ENCODE results near the gene TBC1D8.

Gene TBC1D8

DNA sequence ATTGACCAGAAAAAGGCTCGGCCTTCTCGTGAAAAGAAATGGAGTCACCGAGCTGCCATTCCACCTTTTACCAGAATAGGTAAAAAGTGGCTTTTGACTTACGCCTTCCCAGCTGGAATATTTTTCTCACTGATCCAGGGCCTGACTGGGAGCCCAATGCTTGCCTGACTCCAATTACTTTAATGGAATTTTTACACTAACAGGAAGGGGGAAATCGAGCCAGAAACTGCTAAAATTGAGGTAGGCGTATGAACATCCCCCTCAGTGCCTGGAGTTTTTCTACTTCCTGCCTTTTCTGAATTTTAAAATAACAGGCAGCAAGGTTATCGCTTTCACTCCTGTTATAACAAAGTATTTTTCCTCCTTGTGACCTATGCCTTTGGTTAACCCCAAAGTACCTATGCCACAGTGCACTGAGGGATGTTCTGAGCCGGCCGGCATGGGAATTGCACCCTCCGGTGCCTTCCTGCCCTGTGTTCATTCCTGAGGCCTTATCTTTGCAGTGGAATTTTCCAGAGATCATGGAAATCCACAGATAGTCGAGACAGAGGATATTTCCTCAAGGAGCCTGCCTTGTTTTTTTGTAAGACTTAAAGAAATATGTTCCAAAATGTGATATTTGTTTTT is 167.4 kb downstream of the TBC1D8 start:
- TF ChIP-seq, protein P1, sequence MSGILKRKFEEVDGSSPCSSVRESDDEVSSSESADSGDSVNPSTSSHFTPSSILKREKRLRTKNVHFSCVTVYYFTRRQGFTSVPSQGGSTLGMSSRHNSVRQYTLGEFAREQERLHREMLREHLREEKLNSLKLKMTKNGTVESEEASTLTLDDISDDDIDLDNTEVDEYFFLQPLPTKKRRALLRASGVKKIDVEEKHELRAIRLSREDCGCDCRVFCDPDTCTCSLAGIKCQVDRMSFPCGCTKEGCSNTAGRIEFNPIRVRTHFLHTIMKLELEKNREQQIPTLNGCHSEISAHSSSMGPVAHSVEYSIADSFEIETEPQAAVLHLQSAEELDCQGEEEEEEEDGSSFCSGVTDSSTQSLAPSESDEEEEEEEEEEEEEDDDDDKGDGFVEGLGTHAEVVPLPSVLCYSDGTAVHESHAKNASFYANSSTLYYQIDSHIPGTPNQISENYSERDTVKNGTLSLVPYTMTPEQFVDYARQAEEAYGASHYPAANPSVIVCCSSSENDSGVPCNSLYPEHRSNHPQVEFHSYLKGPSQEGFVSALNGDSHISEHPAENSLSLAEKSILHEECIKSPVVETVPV (CRISPR knock-in tag; IDR thresholded peaks at IDR 0.05), result no peak
- no peak for TF ChIP-seq ISL1 (CRISPR knock-in tag; IDR thresholded peaks at IDR 0.05)
- no peak for TF ChIP-seq PPARA (CRISPR knock-in tag; IDR thresholded peaks at IDR 0.05; ENCODE audit: borderline replicate concordance)
- TF ChIP-seq ZFP3 (CRISPR knock-in tag; IDR thresholded peaks at IDR 0.05), result no peak
- TF ChIP-seq ARNTL (CRISPR knock-in tag; IDR thresholded peaks at IDR 0.05; ENCODE audit: borderline replicate concordance, low read depth), result no peak
- TF ChIP-seq TOX (CRISPR knock-in tag; IDR thresholded peaks at IDR 0.05; ENCODE audit: borderline replicate concordance), result no peak
- TF ChIP-seq ZNF70 (CRISPR knock-in tag; IDR thresholded peaks at IDR 0.05), result no peak
- TF ChIP-seq, protein P2, sequence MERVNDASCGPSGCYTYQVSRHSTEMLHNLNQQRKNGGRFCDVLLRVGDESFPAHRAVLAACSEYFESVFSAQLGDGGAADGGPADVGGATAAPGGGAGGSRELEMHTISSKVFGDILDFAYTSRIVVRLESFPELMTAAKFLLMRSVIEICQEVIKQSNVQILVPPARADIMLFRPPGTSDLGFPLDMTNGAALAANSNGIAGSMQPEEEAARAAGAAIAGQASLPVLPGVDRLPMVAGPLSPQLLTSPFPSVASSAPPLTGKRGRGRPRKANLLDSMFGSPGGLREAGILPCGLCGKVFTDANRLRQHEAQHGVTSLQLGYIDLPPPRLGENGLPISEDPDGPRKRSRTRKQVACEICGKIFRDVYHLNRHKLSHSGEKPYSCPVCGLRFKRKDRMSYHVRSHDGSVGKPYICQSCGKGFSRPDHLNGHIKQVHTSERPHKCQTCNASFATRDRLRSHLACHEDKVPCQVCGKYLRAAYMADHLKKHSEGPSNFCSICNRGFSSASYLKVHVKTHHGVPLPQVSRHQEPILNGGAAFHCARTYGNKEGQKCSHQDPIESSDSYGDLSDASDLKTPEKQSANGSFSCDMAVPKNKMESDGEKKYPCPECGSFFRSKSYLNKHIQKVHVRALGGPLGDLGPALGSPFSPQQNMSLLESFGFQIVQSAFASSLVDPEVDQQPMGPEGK (CRISPR knock-in tag; IDR thresholded peaks at IDR 0.05; ENCODE audit: borderline replicate concordance), result no peak
- no peak for TF ChIP-seq SNAI2 (CRISPR knock-in tag; IDR thresholded peaks at IDR 0.05)
- no peak for TF ChIP-seq GLIS3 (CRISPR knock-in tag; IDR thresholded peaks at IDR 0.05)
- peak; percentile 35; the same call in 1 of the 3 replicates for ATAC-seq

DNA sequence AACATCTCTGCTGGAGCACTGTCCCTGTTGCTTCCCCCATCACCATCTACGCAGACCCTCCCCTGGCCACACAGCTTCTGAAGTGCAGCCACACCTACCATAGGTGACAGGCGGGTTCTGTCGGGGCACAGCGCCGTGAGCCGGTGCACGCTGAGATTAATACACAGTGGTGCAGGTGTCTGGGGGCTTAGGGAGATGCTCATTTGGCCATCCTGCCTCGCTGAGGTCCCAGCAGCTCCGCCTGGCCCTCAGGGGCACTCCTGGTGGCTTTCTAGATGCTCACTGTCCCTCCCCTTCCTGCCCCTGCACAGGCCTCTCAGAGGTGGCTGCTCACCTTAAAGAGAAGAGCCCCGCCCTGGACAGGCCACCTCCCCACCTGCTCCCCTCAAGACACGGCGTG is 168.0 kb downstream of the TBC1D8 start:
- no peak for ATAC-seq
- TF ChIP-seq ARNTL (CRISPR knock-in tag; IDR thresholded peaks at IDR 0.05; ENCODE audit: borderline replicate concordance, low read depth) (no peak), TOX (CRISPR knock-in tag; IDR thresholded peaks at IDR 0.05; ENCODE audit: borderline replicate concordance) (no peak), RARB (CRISPR knock-in tag; IDR thresholded peaks at IDR 0.05) (no peak)

DNA sequence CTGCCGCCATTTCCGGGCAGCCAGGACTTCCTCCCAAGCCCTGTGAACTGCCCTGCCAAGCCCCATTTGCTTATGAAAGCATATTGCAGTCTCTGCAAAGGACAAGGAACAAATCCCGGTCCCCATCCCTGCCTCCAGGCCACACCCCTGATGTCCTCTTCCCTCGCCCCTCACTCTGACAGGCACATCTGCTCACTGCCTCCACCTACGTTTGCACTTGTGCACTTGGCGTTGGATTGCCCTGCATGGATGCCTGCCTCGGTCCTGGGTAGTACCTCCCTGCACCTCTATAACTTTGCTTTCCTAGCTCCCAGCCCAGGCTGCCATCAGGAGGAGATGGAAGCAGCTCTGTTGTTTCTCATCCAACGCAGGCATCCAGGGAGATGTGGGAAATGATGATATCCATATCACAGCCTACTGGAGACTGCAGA is 168.7 kb downstream of the TBC1D8 start:
- peak; percentile 13 for ATAC-seq
- TF ChIP-seq ZNF565 (CRISPR knock-in tag; conservative IDR thresholded peaks at IDR 0.05; ENCODE audit: low read depth), result no peak
- TF ChIP-seq SNAI2 (CRISPR knock-in tag; IDR thresholded peaks at IDR 0.05), result no peak
- no peak for TF ChIP-seq RARB (CRISPR knock-in tag; IDR thresholded peaks at IDR 0.05)
- TF ChIP-seq, protein P2 (CRISPR knock-in tag; IDR thresholded peaks at IDR 0.05; ENCODE audit: borderline replicate concordance), result no peak
- TF ChIP-seq TCF4 (CRISPR knock-in tag; IDR thresholded peaks at IDR 0.05; ENCODE audit: borderline replicate concordance), result no peak
- TF ChIP-seq, protein P3, sequence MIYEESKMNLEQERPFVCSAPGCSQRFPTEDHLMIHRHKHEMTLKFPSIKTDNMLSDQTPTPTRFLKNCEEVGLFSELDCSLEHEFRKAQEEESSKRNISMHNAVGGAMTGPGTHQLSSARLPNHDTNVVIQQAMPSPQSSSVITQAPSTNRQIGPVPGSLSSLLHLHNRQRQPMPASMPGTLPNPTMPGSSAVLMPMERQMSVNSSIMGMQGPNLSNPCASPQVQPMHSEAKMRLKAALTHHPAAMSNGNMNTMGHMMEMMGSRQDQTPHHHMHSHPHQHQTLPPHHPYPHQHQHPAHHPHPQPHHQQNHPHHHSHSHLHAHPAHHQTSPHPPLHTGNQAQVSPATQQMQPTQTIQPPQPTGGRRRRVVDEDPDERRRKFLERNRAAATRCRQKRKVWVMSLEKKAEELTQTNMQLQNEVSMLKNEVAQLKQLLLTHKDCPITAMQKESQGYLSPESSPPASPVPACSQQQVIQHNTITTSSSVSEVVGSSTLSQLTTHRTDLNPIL (CRISPR knock-in tag; IDR thresholded peaks at IDR 0.05; ENCODE audit: low read depth), result no peak

DNA sequence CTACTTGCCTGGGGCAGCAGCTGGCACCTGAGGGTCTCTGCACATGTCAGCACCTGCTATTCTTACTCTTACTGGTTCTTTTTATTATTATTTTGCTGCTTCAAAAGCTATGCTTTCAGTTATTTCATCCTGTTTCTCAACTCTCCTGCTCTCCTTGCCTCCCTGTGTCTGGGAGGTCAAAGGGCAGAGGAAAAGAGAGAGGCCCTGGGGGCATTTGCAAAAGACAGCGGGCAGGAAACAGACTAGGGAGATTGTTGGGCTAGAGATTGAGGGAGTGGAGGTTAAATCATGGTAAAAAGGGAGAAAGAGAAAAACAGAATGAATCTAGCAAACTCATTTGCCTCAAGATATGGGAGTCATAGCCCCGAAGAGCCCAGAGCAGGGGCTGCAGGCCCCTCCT is 170.2 kb downstream of the TBC1D8 start:
- no peak for ATAC-seq
- no peak for TF ChIP-seq ZC3H10 (CRISPR knock-in tag; IDR thresholded peaks at IDR 0.05)
- TF ChIP-seq, protein P2 (CRISPR knock-in tag; IDR thresholded peaks at IDR 0.05; ENCODE audit: borderline replicate concordance), result no peak
- no peak for TF ChIP-seq SNAI2 (CRISPR knock-in tag; IDR thresholded peaks at IDR 0.05)
- TF ChIP-seq ZFP30 (CRISPR knock-in tag; IDR thresholded peaks at IDR 0.05), result no peak
- TF ChIP-seq ISL1 (CRISPR knock-in tag; IDR thresholded peaks at IDR 0.05), result no peak
- no peak for TF ChIP-seq TOX (CRISPR knock-in tag; IDR thresholded peaks at IDR 0.05; ENCODE audit: borderline replicate concordance)
- no peak for TF ChIP-seq GLIS3 (CRISPR knock-in tag; IDR thresholded peaks at IDR 0.05)
- no peak for TF ChIP-seq ZNF70 (CRISPR knock-in tag; IDR thresholded peaks at IDR 0.05)
- TF ChIP-seq, protein P3 (CRISPR knock-in tag; IDR thresholded peaks at IDR 0.05; ENCODE audit: low read depth), result no peak
- no peak for TF ChIP-seq OSR1 (CRISPR knock-in tag; IDR thresholded peaks at IDR 0.05)
- TF ChIP-seq ZFP3 (CRISPR knock-in tag; IDR thresholded peaks at IDR 0.05), result no peak
- no peak for TF ChIP-seq BACH2 (CRISPR knock-in tag; IDR thresholded peaks at IDR 0.05; ENCODE audit: borderline replicate concordance)
- no peak for TF ChIP-seq PPARA (CRISPR knock-in tag; IDR thresholded peaks at IDR 0.05; ENCODE audit: borderline replicate concordance)
- TF ChIP-seq RARB (CRISPR knock-in tag; IDR thresholded peaks at IDR 0.05), result no peak
- TF ChIP-seq, protein P4, sequence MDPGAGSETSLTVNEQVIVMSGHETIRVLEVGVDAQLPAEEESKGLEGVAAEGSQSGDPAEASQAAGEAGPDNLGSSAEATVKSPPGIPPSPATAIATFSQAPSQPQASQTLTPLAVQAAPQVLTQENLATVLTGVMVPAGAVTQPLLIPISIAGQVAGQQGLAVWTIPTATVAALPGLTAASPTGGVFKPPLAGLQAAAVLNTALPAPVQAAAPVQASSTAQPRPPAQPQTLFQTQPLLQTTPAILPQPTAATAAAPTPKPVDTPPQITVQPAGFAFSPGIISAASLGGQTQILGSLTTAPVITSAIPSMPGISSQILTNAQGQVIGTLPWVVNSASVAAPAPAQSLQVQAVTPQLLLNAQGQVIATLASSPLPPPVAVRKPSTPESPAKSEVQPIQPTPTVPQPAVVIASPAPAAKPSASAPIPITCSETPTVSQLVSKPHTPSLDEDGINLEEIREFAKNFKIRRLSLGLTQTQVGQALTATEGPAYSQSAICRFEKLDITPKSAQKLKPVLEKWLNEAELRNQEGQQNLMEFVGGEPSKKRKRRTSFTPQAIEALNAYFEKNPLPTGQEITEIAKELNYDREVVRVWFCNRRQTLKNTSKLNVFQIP (CRISPR knock-in tag; IDR thresholded peaks at IDR 0.05; ENCODE audit: borderline replicate concordance, low read depth), result no peak
- TF ChIP-seq ESRRG (CRISPR knock-in tag; IDR thresholded peaks at IDR 0.05), result no peak

Measured in SK-N-SH treated with all-trans-retinoic acid at 6 μM for 48 hours (cell line).